ENCODE results near the gene CIAO3. TPM values are rescaled to one million over a fixed set of nuclear protein-coding genes. Genes with fewer than 3 reads are reported as not detected.
A peak's percentile ranks its signal among the peaks of the same experiment; 100 is the strongest.

Gene CIAO3
- total and polyA plus RNA-seq, 12 donors, result 18.7 to 62.9 (median 26.1) TPM

GRCh38 chr16:684961-685696 lies 55.7 kb downstream of the CIAO3 start:
- Histone ChIP-seq H3K4me3 (peak overlapping the region; percentile 40 to 94 (median 76)), H3K27me3 (no peaks in the 10 kb centered on the region), H3K36me3 (peaks cover 0 to 48% (median 19%) of the 10 kb centered on the region in 9 donors), H3K4me1 (peaks cover 37 to 71% (median 58%) of the 10 kb centered on the region in 9 donors), H3K9me3 (no peaks in the 10 kb centered on the region), H3K27ac (peak overlapping the region in 5 of 10 donors; percentile 70 to 85 (median 82))
- 94 to 95% methylated on average over 61 of the region's 61 CpGs for WGBS, 2 donors
- intact Hi-C loops (cut with DNase I), result no loop called here
- TF ChIP-seq, protein P1, sequence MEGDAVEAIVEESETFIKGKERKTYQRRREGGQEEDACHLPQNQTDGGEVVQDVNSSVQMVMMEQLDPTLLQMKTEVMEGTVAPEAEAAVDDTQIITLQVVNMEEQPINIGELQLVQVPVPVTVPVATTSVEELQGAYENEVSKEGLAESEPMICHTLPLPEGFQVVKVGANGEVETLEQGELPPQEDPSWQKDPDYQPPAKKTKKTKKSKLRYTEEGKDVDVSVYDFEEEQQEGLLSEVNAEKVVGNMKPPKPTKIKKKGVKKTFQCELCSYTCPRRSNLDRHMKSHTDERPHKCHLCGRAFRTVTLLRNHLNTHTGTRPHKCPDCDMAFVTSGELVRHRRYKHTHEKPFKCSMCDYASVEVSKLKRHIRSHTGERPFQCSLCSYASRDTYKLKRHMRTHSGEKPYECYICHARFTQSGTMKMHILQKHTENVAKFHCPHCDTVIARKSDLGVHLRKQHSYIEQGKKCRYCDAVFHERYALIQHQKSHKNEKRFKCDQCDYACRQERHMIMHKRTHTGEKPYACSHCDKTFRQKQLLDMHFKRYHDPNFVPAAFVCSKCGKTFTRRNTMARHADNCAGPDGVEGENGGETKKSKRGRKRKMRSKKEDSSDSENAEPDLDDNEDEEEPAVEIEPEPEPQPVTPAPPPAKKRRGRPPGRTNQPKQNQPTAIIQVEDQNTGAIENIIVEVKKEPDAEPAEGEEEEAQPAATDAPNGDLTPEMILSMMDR (IDR thresholded peaks at IDR 0.05), result no peak
- ATAC-seq, result peak in 1 of 8 donors; percentile 1
- DNase-seq, result no peak

DNA sequence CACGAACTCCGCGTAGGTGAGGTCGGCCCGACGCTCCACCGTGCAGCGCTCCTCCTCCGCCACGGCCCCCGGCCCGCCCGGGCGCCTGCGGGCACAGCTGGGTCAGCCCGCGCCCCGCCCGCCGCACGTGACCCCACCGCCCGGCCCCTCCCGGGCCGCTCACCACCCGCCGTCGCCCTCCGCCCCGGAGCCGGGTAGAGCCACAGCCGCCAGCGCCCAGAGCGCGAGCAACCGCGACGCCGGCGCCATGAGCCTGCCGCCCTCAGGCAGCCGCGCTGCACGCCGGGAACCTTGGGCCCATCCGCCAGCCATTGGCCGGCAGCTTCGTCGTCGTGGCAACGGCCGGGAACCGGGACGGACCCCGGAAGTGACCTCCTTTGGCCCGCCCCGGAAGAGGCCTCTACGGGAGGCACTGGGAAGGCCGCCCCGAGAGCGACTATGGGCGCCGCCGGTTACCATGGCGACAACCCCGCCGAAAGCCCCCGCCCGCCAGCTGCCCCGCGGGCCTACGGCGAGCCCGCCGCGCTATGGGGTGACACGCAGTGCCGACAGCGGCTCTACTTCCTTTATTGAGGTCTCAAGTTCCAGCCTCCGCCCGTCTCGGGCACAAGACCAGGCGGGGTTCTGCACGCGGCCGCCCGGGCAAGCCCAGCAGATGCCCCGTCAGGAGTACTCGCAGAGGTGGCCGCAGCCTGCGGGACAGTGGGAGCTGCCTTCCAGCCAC lies 56.6 kb downstream of the CIAO3 start, which contains the start of gene JMJD8:
Gene JMJD8, minus strand, starts transcription at position 264 of the 724 bp plus-strand sequence. Its CDS starts 15 bp downstream, at position 249.
- TF ChIP-seq, protein P1 (IDR thresholded peaks at IDR 0.05), result no peak
- Histone ChIP-seq H3K9me3 (no peaks in the 10 kb centered on the region), H3K4me1 (peaks cover 32 to 67% (median 55%) of the 10 kb centered on the region in 9 donors), H3K36me3 (peaks cover 0 to 48% (median 19%) of the 10 kb centered on the region in 9 donors), H3K4me3 (peak within 1 kb of the TSS; percentile 40 to 94 (median 76)), H3K27me3 (no peaks in the 10 kb centered on the region), H3K27ac (peak within 1 kb of the TSS in 9 of 10 donors; percentile 64 to 88 (median 82))
- DNase-seq (peak; percentile 97 to 99), ATAC-seq (peak; percentile 64 to 83 (median 76))
- 3 to 4% methylated on average over 87 to 88 of the region's 91 CpGs for WGBS, 2 donors
- intact Hi-C loops (cut with DNase I), result no loop called here

GRCh38 chr16:683396-684070 lies 57.3 kb downstream of the CIAO3 start:
- H3K36me3 ChIP-seq, result peaks cover 0 to 48% (median 19%) of the 10 kb centered on the region in 9 donors
- no peak for ATAC-seq
- H3K4me3 ChIP-seq, result peak overlapping the region; percentile 40 to 94 (median 76)
- DNase-seq, result no peak
- peaks cover 33 to 64% (median 51%) of the 10 kb centered on the region in 9 donors for H3K4me1 ChIP-seq
- TF ChIP-seq, protein P1 (IDR thresholded peaks at IDR 0.05), result no peak
- no peaks in the 10 kb centered on the region for H3K27me3 ChIP-seq
- H3K27ac ChIP-seq, result peak overlapping the region in 9 of 10 donors; percentile 64 to 88 (median 82)
- no peaks in the 10 kb centered on the region for H3K9me3 ChIP-seq
- intact Hi-C loops (cut with DNase I), result no loop called here
- WGBS, 2 donors, result 13 to 14% methylated on average over 54 to 57 of the region's 57 CpGs
